HL-60 (cell line): Measurements from ENCODE around the gene DCDC1.

Experiments used
- DNase-seq, 2 experiments: peaks; one replicate each; pipeline ENCODE4 v3.0.0-alpha.2; 2010 to 2020; ENCODE audit warnings: low read depth in 1 of 2, low spot score in 1 of 2
- H3K27ac ChIP-seq: fragments of 250-450 bp; sonication (Bioruptor Pico); replicated peaks from 2 replicates; pipeline ENCODE4 v1.5.1; 2020; ENCODE audit warnings: mild to moderate bottlenecking, moderate library complexity
- H3K27me3 ChIP-seq: fragments of 250-450 bp; sonication (Bioruptor Pico); 2 replicates; pipeline ENCODE4 v1.5.1; 2021; ENCODE audit warnings: mild to moderate bottlenecking, moderate library complexity; ENCODE audit not compliant: insufficient read depth, poor library complexity, severe bottlenecking
- H3K4me3 ChIP-seq: replicated peaks from 2 replicates; pipeline ENCODE4 v1.5.1; 2011; ENCODE audit warnings: mild to moderate bottlenecking, control low read depth, low read length; ENCODE audit not compliant: insufficient read depth
- GABPA ChIP-seq: IDR thresholded peaks from 2 replicates; pipeline ENCODE4 v1.6.1; 2012; ENCODE audit warnings: low read depth
- POLR2AphosphoS5 ChIP-seq: IDR thresholded peaks from 2 replicates; pipeline ENCODE4 v1.6.1; 2012; ENCODE audit warnings: low read depth
- SPI1 ChIP-seq: IDR thresholded peaks from 2 replicates; pipeline ENCODE4 v1.6.1; 2012; ENCODE audit warnings: low read depth, mild to moderate bottlenecking, borderline replicate concordance
- TF ChIP-seq, protein P1 (sequence below): IDR thresholded peaks from 2 replicates; pipeline ENCODE4 v1.6.1; 2012; ENCODE audit warnings: low read depth; ENCODE audit not compliant: insufficient replicate concordance
- TF ChIP-seq, protein P2 (sequence below): IDR thresholded peaks from one replicate; pipeline ENCODE4 v1.5.1; 2011; ENCODE audit warnings: low read length, control low read depth, inconsistent platforms; ENCODE audit not compliant: insufficient read depth

DCDC1 gene

DNA sequence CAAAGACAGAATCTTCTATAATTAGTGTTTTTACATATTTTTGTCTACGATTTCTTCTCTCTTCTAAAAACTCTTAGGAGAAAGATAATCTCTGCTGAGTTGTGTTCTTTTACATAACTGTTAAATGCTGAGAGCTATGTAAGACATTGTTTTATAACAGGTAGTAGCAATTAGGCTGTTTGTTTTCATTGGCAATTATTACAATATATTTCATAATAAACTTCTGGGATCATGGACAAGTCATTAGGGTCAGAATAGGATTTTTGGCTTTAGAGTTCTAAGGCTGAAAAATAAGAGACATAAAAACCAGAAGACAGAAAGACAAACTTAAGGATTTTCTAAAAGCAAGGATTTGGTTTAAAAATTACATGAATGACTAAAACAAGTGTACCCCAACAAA is 120.8 kb downstream of the DCDC1 start:
- Histone ChIP-seq H3K27me3 (peaks cover 10% of the 10 kb centered on the region), H3K4me3 (no peak overlapping the region), H3K27ac (no peak overlapping the region)
- no peak for DNase-seq
- TF ChIP-seq, protein P1, sequence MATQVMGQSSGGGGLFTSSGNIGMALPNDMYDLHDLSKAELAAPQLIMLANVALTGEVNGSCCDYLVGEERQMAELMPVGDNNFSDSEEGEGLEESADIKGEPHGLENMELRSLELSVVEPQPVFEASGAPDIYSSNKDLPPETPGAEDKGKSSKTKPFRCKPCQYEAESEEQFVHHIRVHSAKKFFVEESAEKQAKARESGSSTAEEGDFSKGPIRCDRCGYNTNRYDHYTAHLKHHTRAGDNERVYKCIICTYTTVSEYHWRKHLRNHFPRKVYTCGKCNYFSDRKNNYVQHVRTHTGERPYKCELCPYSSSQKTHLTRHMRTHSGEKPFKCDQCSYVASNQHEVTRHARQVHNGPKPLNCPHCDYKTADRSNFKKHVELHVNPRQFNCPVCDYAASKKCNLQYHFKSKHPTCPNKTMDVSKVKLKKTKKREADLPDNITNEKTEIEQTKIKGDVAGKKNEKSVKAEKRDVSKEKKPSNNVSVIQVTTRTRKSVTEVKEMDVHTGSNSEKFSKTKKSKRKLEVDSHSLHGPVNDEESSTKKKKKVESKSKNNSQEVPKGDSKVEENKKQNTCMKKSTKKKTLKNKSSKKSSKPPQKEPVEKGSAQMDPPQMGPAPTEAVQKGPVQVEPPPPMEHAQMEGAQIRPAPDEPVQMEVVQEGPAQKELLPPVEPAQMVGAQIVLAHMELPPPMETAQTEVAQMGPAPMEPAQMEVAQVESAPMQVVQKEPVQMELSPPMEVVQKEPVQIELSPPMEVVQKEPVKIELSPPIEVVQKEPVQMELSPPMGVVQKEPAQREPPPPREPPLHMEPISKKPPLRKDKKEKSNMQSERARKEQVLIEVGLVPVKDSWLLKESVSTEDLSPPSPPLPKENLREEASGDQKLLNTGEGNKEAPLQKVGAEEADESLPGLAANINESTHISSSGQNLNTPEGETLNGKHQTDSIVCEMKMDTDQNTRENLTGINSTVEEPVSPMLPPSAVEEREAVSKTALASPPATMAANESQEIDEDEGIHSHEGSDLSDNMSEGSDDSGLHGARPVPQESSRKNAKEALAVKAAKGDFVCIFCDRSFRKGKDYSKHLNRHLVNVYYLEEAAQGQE = no peak
- no peak for TF ChIP-seq GABPA
- no peak for TF ChIP-seq POLR2AphosphoS5
- TF ChIP-seq, protein P2, sequence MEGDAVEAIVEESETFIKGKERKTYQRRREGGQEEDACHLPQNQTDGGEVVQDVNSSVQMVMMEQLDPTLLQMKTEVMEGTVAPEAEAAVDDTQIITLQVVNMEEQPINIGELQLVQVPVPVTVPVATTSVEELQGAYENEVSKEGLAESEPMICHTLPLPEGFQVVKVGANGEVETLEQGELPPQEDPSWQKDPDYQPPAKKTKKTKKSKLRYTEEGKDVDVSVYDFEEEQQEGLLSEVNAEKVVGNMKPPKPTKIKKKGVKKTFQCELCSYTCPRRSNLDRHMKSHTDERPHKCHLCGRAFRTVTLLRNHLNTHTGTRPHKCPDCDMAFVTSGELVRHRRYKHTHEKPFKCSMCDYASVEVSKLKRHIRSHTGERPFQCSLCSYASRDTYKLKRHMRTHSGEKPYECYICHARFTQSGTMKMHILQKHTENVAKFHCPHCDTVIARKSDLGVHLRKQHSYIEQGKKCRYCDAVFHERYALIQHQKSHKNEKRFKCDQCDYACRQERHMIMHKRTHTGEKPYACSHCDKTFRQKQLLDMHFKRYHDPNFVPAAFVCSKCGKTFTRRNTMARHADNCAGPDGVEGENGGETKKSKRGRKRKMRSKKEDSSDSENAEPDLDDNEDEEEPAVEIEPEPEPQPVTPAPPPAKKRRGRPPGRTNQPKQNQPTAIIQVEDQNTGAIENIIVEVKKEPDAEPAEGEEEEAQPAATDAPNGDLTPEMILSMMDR = no peak
- no peak for TF ChIP-seq SPI1

DNA sequence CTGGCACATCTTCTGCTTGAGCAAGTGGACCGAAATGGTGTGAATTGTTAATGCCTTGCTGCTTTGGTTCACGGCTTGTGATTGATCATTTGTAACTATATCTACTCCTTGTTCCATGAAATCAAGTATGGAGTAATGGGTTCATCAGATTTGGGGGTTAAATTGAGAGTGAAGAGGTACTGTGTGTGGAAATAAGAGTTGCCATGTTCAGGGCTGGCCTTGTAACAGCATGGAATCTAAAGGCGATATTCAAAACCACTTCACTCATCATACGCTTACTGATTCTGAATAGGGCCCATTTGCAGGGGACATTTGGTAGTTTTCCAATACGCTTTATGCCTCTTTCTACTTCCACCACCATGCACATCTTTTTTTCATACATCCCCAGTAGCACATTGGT is 122.2 kb downstream of the DCDC1 start:
- H3K27me3 ChIP-seq = peaks cover 10% of the 10 kb centered on the region
- no peak for DNase-seq
- H3K4me3 ChIP-seq = no peak overlapping the region
- TF ChIP-seq SPI1 = no peak
- TF ChIP-seq GABPA = no peak
- TF ChIP-seq, protein P1 = no peak
- TF ChIP-seq POLR2AphosphoS5 = no peak
- TF ChIP-seq, protein P2 = no peak
- no peak overlapping the region for H3K27ac ChIP-seq

DNA sequence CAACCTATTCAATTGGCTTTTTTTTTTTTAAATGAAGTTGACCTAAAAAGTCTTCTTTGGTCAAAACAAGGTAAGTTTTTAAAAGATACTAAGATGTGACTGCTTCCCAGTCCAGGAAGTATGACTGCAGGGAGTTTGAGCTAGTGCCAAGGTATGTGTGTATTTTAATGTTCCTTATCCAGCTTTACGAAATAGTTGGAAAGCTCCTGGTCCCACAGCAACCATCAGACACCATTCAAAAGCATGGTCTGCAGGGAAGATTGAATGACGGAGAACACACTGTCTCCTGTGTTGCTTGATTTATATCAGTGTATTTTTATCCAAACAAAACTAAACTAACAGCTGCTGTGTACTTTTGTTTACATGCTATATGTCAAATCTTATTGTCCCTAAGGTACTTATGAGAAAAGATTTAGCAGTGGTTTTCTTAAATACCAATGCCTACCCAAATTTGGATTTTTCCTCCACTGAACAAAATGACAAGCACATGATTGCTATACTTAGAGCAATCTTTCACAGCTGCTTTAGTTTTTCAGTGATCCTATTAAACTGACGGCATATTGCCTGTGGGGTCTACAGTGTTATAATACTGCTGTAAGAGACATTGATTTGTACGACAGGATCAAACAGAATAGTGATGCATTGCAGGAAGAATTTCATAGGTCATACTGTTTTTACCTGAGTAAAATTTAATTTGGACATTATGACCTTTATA is 122.9 kb downstream of the DCDC1 start:
- no peak overlapping the region for H3K27ac ChIP-seq
- peaks cover 7% of the 10 kb centered on the region for H3K27me3 ChIP-seq
- DNase-seq = no peak
- TF ChIP-seq, protein P1 = no peak
- no peak for TF ChIP-seq GABPA
- no peak for TF ChIP-seq POLR2AphosphoS5
- TF ChIP-seq, protein P2 = no peak
- no peak for TF ChIP-seq SPI1
- H3K4me3 ChIP-seq = no peak overlapping the region
